Measurements from ENCODE around the gene SNX15.

Gene SNX15

DNA sequence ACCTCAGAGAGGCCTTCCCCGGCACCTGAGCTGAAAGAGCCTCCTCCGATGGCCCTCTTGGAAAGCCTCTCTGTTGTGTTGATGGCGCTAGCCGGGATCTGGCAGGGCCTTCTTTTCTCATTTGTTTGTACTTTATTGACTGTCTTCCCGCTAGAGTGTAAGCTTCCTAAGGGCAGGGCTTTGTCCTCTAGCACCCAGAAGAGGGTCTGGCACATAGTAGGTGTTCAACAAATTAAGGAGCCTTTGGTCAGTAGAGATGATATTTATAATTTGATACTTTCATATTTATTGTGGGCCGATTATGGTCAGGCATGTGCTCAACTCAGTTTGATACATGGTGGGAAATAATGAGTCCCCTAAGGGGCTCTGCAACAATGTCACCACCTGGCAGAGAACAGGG, 9.3 kb upstream of the SNX15 start:
- TF ChIP-seq EGR1 (IDR thresholded peaks at IDR 0.05) (no peak), EP300 (IDR thresholded peaks at IDR 0.05; ENCODE audit: borderline replicate concordance) (no peak), FOXM1 (IDR thresholded peaks at IDR 0.05; ENCODE audit: borderline replicate concordance, low read depth) (no peak), YY1 (IDR thresholded peaks at IDR 0.05; ENCODE audit: low read depth) (no peak), CEBPB (IDR thresholded peaks at IDR 0.05) (no peak), TEAD4 (IDR thresholded peaks at IDR 0.05) (no peak), CREB1 (IDR thresholded peaks at IDR 0.05; ENCODE audit: low read depth) (no peak), TAF1 (IDR thresholded peaks at IDR 0.05; ENCODE audit: low read depth) (no peak), TCF12 (IDR thresholded peaks at IDR 0.05; ENCODE audit: low read depth) (no peak), ZBTB7A (IDR thresholded peaks at IDR 0.05; ENCODE audit: low read depth) (no peak), RAD21 (IDR thresholded peaks at IDR 0.05; ENCODE audit: low read depth) (no peak), NFIC (IDR thresholded peaks at IDR 0.05) (no peak)
- TF ChIP-seq, protein P1, sequence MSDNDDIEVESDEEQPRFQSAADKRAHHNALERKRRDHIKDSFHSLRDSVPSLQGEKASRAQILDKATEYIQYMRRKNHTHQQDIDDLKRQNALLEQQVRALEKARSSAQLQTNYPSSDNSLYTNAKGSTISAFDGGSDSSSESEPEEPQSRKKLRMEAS (IDR thresholded peaks at IDR 0.05): no peak
- TF ChIP-seq, protein P2, sequence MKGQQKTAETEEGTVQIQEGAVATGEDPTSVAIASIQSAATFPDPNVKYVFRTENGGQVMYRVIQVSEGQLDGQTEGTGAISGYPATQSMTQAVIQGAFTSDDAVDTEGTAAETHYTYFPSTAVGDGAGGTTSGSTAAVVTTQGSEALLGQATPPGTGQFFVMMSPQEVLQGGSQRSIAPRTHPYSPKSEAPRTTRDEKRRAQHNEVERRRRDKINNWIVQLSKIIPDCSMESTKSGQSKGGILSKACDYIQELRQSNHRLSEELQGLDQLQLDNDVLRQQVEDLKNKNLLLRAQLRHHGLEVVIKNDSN (IDR thresholded peaks at IDR 0.05): no peak
- TF ChIP-seq, protein P3, sequence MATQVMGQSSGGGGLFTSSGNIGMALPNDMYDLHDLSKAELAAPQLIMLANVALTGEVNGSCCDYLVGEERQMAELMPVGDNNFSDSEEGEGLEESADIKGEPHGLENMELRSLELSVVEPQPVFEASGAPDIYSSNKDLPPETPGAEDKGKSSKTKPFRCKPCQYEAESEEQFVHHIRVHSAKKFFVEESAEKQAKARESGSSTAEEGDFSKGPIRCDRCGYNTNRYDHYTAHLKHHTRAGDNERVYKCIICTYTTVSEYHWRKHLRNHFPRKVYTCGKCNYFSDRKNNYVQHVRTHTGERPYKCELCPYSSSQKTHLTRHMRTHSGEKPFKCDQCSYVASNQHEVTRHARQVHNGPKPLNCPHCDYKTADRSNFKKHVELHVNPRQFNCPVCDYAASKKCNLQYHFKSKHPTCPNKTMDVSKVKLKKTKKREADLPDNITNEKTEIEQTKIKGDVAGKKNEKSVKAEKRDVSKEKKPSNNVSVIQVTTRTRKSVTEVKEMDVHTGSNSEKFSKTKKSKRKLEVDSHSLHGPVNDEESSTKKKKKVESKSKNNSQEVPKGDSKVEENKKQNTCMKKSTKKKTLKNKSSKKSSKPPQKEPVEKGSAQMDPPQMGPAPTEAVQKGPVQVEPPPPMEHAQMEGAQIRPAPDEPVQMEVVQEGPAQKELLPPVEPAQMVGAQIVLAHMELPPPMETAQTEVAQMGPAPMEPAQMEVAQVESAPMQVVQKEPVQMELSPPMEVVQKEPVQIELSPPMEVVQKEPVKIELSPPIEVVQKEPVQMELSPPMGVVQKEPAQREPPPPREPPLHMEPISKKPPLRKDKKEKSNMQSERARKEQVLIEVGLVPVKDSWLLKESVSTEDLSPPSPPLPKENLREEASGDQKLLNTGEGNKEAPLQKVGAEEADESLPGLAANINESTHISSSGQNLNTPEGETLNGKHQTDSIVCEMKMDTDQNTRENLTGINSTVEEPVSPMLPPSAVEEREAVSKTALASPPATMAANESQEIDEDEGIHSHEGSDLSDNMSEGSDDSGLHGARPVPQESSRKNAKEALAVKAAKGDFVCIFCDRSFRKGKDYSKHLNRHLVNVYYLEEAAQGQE (IDR thresholded peaks at IDR 0.05; ENCODE audit: low read depth): no peak

DNA sequence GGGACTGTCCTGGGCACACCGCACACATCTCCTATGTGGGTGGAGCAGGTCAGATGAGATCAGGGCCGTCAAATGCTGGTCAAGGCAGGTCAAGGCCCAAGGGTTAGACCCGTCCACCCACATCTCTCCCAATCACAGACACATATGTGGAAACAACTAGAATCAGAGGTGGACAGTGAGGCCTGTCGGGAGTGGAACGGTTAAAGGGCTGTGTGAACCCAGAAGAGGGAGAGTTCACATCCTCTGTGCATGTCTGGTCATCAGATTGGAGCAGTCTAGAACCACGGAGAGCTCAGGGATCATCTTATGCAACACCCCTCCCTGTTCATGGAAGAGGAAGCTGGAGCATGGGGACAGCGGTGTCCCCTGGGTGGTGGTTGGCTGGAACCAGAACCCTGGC, 7.4 kb upstream of the SNX15 start:
- TF ChIP-seq, protein P2 (IDR thresholded peaks at IDR 0.05): no peak
- TF ChIP-seq NFIC (IDR thresholded peaks at IDR 0.05): no peak
- TF ChIP-seq ZBTB7A (IDR thresholded peaks at IDR 0.05; ENCODE audit: low read depth): no peak
- no peak for TF ChIP-seq CREB1 (IDR thresholded peaks at IDR 0.05; ENCODE audit: low read depth)
- TF ChIP-seq FOXM1 (IDR thresholded peaks at IDR 0.05; ENCODE audit: borderline replicate concordance, low read depth): no peak
- no peak for TF ChIP-seq TCF12 (IDR thresholded peaks at IDR 0.05; ENCODE audit: low read depth)
- TF ChIP-seq YY1 (IDR thresholded peaks at IDR 0.05; ENCODE audit: low read depth): no peak
- TF ChIP-seq EP300 (IDR thresholded peaks at IDR 0.05; ENCODE audit: borderline replicate concordance): no peak
- TF ChIP-seq, protein P1 (IDR thresholded peaks at IDR 0.05): no peak
- TF ChIP-seq, protein P3 (IDR thresholded peaks at IDR 0.05; ENCODE audit: low read depth): no peak
- no peak for TF ChIP-seq RAD21 (IDR thresholded peaks at IDR 0.05; ENCODE audit: low read depth)
- no peak for TF ChIP-seq TAF1 (IDR thresholded peaks at IDR 0.05; ENCODE audit: low read depth)
- no peak for TF ChIP-seq EGR1 (IDR thresholded peaks at IDR 0.05)
- no peak for TF ChIP-seq TEAD4 (IDR thresholded peaks at IDR 0.05)
- TF ChIP-seq CEBPB (IDR thresholded peaks at IDR 0.05): no peak

- TF ChIP-seq, protein P3 (IDR thresholded peaks at IDR 0.05; ENCODE audit: low read depth): no peak
- TF ChIP-seq TEAD4 (IDR thresholded peaks at IDR 0.05) (no peak), RAD21 (IDR thresholded peaks at IDR 0.05; ENCODE audit: low read depth) (no peak), ZBTB7A (IDR thresholded peaks at IDR 0.05; ENCODE audit: low read depth) (no peak), TAF1 (IDR thresholded peaks at IDR 0.05; ENCODE audit: low read depth) (no peak), NFIC (IDR thresholded peaks at IDR 0.05) (no peak), FOXM1 (IDR thresholded peaks at IDR 0.05; ENCODE audit: borderline replicate concordance, low read depth) (no peak), YY1 (IDR thresholded peaks at IDR 0.05; ENCODE audit: low read depth) (no peak), CEBPB (IDR thresholded peaks at IDR 0.05) (no peak), CREB1 (IDR thresholded peaks at IDR 0.05; ENCODE audit: low read depth) (no peak), EGR1 (IDR thresholded peaks at IDR 0.05) (no peak), EP300 (IDR thresholded peaks at IDR 0.05; ENCODE audit: borderline replicate concordance) (no peak), TCF12 (IDR thresholded peaks at IDR 0.05; ENCODE audit: low read depth) (no peak)
- TF ChIP-seq, protein P1 (IDR thresholded peaks at IDR 0.05): no peak
- TF ChIP-seq, protein P2 (IDR thresholded peaks at IDR 0.05): no peak
These were observed 6.2 kb upstream of the SNX15 start for GRCh38 chr11:65021003-65021402.
